AG09319 (cell line): Measurements from ENCODE around the gene CPS1.
A peak's percentile ranks its signal among the peaks of the same experiment; 100 is the strongest.

Experiments
- DNase-seq: peaks from one replicate; pipeline ENCODE4 v3.0.0-alpha.2; 2010; ENCODE audit warnings: low read depth; ENCODE audit errors: extremely low read depth
- CTCF ChIP-seq: IDR thresholded peaks from 2 replicates; pipeline ENCODE4 v1.5.1; 2011; ENCODE audit warnings: low read depth, mild to moderate bottlenecking, inconsistent platforms, low read length, moderate library complexity

Gene CPS1

GRCh38 chr2:210599476-210599875, 43.1 kb downstream of the CPS1 start:
- DNase-seq = no peak
- no peak for TF ChIP-seq CTCF

- no peak for DNase-seq
- no peak for TF ChIP-seq CTCF
Observed at GRCh38 chr2:210604666-210605065, 48.3 kb downstream of the CPS1 start.

- DNase-seq = no peak
- no peak for TF ChIP-seq CTCF
Observed at GRCh38 chr2:210606001-210606400, 49.6 kb downstream of the CPS1 start.

GRCh38 chr2:210611466-210611865, 55.1 kb downstream of the CPS1 start:
- no peak for TF ChIP-seq CTCF
- DNase-seq = no peak

- TF ChIP-seq CTCF = no peak
- no peak for DNase-seq
Observed at GRCh38 chr2:210616074-210616473, 59.7 kb downstream of the CPS1 start.

GRCh38 chr2:210617318-210617717, 60.9 kb downstream of the CPS1 start:
- TF ChIP-seq CTCF = no peak
- DNase-seq = no peak

- TF ChIP-seq CTCF = peak; percentile 72
- DNase-seq = peak; percentile 36
Observed at GRCh38 chr2:210617732-210618330, 61.4 kb downstream of the CPS1 start.
